NT2/D1 (cell line): ENCODE data around the gene GOLT1A.

Experiments used
- SUZ12 ChIP-seq: IDR thresholded peaks from 2 replicates; pipeline ENCODE4 v1.6.1; 2011; ENCODE audit not compliant: insufficient read length, insufficient read depth; ENCODE audit errors: extremely low read depth
- ZNF274 ChIP-seq: IDR thresholded peaks from 2 replicates; pipeline ENCODE4 v1.6.1; 2011; ENCODE audit warnings: mild to moderate bottlenecking, low read depth, low read length

DNA sequence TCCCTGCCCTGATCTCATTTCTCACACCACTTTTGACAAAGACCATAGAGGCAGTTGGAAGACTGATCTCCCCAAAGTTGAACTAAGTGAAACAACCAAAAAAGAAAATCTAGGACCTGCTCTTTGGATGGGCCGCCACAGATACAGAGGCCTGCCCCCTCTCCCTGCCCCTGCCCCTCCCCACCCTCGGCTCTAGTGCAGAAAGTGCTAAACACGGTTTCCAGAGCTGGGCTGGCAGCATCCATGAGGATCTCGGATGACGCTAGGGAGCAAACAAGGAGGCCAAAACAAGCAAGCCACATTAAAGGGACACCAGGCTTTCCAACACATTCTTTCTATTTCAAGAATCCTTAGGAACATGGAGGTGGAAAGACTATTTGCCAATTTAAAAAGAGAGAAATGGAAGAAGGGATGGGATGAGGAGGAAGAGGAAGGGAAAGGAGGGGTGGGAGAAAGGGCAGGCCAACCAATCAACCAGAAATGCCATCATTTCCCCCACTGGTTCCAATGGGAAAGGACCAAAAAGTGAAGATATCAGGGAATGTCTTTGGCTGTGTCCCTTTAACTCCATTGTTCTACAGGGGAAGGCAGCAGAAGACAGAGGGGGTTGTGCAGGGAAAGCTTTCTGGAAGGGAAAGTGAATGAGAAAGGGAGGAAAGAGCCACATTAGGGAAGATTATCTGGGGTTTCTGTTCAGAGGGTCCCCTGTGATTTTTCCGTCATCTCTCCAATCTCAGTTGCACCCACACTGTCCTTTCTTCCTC lies 38.3 kb upstream of the GOLT1A start:
- TF ChIP-seq ZNF274 (no peak), SUZ12 (no peak)
